GM21367 (cell line): ENCODE measurements around the gene CCNC.

Experiments
- ATAC-seq: cut with Tn5 transposase; IDR thresholded peaks from one replicate; pipeline ENCODE4 v1.9.1; 2021; ENCODE audit not compliant: unreplicated experiment

Gene CCNC, protein sequence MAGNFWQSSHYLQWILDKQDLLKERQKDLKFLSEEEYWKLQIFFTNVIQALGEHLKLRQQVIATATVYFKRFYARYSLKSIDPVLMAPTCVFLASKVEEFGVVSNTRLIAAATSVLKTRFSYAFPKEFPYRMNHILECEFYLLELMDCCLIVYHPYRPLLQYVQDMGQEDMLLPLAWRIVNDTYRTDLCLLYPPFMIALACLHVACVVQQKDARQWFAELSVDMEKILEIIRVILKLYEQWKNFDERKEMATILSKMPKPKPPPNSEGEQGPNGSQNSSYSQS

DNA sequence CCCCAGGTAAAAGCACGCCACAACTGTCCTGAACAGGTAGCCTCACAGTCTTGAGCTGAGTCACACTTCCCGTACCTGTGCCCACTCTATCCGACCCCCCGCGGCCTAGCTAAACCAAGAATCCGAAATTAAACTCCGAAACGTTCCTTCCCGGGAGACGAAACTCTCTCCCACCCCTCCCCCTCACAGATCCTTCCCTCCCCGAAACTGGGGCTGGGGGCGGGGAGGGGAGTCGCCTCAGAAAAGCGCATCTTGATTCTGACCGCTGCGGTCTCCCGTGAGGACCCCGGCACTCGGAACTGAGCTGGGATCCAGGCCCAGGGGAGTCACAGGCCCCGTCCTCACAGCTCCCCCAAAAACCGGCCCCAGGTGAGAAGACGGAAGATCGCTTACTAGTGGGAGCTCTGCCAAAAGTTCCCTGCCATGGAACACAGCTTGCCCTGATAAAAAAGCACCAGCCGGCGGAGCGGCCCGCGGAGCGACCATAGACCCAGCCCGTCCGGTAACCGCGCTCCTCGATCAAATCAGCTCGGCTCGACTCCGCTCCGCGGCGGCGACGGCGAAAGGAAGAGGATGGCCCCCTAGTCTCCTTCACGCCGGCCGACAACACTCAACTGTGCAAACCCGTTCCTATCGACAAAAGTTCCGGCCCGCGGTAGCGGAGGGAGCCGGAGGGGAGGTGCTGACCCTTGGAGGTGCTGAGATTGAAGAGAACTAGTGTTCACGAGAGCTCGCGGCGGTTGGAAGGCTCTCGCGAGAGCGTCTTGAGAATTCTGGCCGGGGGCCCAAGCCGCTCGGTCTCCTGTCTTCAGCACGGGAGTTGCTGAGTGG lies at the start of gene CCNC:
Gene CCNC (minus strand): TSS at position 558 of the 831 bp plus-strand sequence. CDS start 133 bp downstream, at position 425.
- peak; percentile 99 for ATAC-seq

DNA sequence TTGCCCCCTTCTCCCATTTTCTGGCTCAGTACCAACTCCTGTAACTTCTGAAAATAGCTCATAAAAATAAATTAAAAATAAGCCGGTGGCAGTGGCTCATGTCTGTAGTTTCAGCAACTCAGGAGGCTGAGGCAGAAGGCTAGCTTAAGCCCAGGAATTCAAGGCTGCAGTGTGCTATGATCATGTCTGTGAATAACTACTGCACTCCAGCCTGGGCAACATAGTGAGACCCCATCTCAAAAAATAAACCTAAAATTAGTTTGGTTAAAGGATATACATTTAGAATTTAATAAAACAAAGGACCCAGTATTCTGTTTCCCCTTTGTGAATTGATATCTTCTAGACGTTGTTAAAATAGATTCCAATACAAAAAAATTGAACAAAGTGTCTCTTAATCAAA lies 48.7 kb upstream of the CCNC start:
- ATAC-seq = no peak

DNA sequence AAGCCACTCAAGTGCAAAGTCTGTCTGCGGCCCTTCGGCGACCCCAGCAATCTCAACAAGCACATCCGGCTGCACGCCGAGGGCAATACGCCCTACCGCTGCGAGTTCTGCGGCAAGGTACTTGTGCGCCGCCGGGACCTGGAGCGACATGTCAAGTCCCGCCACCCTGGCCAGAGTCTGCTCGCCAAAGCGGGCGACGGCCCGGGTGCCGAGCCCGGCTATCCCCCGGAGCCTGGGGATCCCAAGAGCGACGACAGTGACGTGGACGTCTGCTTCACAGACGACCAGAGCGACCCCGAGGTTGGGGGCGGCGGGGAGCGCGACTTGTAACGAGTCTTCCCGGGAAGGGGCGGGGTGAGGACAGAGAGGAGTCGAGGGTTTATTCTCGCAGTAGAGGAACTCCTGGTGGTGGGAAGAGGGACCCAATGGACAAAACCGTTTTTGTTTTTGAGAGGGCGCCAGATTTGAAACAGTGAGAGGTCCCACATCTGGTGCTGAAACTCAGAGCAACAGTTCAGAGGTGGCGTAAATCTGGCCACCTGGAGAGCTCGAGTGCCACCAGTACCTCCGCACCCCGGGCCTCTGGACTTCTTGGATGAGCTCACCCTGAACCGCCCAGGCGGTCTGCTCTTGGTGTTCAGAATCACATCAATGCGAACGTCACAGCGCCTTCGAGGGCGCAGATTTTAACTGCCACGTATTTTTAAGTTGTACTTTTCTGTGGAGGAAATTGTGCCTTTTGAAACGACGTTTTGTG lies 46.1 kb upstream of the CCNC start:
- ATAC-seq = no peak

DNA sequence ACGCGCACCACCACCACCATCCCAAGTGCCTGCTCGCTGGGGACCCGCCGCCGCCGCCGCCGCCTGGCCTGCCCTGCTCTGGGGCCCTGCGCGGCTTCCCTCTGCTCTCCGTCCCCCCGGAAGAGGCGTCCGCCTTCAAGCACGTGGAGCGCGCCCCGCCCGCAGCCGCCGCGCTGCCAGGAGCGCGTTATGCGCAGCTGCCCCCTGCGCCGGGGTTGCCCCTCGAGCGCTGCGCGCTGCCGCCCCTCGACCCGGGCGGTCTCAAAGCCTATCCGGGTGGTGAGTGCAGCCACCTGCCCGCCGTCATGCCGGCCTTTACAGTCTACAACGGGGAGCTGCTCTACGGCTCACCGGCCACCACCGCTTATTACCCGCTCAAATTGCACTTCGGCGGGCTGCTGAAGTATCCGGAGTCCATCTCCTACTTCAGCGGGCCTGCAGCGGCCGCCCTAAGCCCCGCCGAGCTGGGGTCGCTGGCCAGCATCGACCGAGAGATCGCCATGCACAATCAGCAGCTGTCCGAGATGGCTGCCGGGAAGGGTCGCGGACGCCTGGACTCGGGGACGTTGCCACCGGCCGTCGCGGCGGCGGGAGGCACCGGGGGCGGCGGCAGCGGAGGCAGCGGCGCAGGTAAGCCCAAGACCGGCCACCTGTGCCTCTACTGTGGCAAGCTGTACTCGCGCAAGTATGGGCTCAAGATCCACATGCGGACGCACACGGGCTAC lies 45.4 kb upstream of the CCNC start:
- ATAC-seq = peak; percentile 55

DNA sequence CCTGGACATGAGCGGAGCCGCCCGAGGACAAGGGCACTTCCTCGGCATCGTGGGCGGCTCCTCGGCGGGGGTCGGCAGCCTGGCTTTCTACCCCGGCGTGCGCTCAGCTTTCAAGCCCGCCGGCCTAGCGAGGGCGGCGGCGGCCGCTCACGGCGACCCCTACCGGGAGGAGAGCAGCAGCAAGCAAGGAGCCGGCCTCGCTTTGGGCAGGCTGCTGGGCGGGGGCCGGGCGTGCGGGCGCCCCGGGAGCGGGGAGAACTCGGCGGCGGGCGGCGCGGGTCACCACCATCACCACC lies 44.9 kb upstream of the CCNC start:
- peak; percentile 58 for ATAC-seq

DNA sequence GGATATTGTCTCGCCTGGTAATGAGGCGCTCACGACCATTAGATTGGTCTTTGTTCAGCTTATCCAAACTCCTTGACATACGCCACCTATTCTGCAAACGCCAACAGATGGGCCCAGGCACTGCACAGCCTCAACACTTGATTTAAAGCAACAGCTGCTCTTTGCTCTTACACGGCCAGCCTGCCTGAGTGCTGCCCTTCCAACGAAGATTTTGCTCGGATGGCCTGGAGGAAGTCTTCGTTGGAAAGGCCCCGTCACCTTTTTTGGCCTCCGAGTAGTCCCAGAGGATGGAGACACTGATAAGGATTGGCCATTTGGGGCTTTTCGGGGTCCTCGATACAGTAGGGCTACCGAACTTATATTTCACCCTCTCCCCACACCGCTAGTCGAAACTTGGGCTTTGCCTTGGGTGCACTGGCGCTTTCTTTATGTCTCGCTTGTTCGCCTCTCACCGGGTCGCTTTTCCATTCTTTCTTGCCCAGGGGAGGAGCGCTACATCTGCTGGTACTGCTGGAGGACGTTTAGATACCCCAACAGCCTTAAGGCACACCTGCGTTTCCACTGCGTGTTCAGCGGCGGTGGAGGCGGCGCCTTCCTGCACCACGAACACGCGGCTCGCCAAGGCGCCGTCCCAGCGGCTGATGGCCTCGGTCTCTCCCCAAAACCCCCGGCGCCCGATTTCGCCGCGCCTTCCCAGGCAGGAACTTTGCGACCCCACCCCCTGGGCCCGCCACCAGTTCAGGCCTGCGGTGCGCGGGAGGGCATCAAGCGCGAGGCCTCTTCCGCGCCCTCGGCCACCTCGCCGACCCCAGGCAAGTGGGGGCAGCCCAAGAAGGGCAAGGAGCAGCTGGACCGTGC lies 44.3 kb upstream of the CCNC start:
- peak; percentile 0 for ATAC-seq

DNA sequence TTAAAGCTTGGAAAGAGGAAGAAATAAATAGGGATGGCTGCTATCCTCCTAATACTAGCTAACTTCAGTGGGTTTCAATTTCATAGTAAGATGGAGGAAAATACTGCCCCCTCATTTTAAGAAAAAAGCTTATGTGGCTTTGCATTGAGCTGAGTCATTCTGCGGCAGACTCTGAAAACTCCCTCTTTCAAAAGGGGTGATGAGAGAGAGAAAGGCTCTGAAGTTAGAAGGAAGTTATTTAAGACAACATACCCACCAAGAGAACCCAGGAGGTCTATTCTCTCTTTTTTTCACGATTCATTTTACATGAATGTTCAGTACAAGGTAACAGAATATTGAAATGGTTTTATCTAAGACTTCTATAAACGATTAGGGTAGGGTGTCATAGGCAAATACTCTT lies 42.7 kb upstream of the CCNC start:
- ATAC-seq = peak; percentile 50

DNA sequence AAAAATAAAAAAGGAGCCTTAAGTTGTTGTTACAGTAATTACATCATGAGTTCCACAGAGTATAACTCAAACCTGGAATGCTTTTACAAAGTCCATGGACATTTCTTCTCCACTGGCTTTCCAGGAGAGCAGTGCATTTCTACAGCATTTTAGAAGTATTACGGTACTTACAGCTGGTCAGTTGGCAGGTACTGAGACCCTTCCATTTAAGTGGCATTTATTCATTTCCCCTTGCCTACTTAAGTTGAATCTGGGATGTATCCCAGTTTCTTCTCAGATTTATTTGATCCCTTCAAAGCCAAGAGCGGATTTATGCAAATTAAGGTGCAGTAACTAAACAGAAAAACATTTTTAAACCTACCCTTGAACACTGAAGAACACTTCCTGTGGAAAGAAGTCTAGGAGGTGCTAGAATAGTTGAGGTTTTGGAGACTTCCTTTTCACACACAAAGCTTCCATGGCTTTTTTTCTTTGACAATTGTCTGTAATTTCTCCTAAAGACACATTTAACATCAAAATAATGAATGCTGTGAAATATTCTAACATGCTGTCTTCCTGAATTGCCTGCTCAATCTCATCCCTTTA lies 41.5 kb upstream of the CCNC start:
- no peak for ATAC-seq

DNA sequence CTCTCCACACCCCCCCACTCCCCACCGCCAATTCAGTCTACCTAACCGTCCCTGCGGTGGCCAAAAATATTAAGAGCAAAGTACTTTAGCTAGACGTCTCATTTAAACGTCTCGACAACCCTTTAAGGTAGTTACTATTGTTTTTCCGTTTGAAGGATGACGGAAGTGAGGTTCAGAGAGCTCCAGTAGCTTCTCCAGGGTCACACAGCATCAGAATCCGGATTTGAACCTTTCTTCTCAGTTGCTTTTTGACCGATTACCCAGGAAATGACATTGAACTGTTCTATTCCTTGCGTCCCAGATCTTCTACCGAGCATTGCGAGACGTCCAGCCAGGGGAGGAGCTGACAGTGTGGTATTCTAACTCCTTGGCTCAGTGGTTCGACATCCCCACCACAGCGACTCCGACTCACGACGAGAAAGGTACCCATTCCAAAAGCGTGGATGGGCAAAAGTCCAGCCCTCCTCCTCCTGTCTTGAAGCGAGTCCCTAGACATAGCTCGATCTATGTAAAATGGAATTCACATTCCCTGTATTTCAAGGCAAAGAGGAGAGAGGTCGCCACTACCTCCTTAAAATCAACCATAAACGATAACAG lies 40.5 kb upstream of the CCNC start:
- ATAC-seq = no peak

DNA sequence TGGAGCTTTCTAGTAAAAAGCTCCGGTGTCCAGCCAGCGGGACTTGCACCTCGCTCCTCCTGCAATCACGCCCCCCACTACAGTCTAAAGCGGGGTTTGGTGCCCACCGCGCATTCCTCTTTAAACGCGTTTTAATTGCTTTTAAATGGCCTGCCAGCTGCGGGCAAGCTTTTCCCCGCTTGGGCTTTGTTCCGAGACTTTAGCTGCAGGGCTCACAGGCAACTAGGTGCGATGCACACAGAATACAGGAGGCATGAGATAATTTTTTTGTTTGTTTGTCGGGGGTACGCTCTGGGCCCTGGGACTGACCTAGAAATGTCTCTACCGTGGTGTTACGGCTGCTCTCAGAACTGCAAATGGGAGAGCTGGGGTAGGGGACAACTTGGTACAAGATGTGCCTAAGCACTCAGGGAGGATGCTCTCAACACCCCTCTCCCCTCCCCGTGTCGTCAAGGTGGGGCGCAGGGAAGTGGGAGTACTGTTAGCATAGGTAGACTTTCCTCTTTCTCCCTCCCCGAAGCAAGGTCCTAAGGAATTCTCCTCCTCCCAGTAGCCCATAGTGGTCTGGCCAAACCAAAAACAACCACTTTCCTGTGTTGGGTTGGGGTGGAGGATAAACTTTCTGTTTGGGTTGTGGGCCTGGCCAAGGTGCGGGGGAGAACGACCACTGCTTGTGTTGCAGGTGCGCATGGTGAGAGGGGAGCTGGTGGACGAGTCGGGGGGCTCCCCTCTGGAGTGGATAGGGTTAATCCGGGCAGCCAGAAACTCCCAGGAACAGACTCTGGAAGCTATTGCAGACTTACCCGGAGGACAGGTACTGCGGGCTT lies 39.8 kb upstream of the CCNC start:
- ATAC-seq = no peak

DNA sequence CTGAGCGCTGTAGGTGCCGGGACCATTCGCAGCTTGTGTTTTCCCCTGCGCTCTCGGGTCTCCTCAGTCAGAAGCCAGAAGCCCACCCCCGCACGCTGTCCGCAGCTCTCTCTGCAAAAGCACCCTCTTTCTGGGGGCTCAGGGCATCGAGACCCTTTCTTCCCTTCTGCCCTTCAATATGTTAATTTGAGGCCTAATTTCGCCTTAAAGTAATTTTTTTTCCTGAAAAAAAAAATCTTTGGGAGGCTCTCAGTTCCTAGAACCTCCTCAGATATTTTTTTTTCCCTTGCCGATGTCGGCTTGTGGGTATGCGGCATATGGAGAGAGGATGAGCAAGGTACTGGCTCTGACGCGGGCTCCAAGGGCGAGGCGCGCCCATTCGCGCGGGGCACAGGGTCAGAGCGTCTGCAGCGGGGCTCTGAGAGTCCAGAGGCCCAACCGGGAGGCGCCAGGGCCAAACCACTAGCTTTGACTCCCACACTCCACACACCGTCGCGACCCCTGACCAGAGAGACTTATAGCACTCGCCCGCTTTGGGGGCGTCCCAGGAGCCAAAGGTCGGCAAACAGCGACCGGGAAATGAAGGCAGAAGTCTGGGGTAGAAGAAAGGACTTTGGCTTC lies 39.1 kb upstream of the CCNC start:
- no peak for ATAC-seq

DNA sequence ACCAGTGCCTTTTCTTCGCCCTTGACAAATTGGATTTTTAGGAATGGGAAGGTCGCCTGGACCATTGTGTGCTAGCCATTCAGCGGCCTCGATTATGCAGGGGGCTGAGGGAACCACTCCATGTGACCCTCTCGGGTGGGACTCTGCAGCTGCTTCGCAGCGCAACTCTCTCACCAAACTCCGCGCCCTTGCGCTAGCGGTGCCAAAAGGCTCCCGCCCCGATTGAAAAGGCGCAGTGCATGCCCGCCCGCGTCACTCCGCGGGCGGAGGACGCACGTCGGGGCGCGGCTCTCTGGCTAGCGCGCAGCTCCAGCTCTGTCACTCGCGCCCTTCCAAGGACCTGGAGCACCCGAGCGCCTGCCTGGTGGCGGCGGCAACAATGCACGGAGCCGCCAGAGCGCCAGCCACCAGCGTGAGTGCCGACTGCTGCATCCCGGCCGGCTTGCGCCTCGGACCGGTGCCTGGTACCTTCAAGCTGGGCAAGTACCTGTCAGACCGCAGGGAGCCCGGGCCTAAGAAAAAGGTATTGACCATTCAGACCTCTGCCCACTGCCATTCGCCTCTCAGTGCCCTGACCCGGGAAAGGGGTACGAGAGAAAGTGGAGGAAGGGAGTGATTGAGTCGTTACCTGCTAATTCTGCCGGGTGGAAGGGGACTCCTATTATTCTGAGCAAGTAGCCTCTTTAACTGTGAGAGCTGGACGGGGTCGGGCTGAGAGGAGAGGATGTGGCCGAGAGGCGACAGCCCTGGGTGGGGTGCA lies 38.4 kb upstream of the CCNC start, which contains the start of gene PRDM13:
Gene PRDM13 (plus strand): TSS at position 178 of the 760 bp plus-strand sequence. CDS start 202 bp downstream, at position 380.
- ATAC-seq = no peak

DNA sequence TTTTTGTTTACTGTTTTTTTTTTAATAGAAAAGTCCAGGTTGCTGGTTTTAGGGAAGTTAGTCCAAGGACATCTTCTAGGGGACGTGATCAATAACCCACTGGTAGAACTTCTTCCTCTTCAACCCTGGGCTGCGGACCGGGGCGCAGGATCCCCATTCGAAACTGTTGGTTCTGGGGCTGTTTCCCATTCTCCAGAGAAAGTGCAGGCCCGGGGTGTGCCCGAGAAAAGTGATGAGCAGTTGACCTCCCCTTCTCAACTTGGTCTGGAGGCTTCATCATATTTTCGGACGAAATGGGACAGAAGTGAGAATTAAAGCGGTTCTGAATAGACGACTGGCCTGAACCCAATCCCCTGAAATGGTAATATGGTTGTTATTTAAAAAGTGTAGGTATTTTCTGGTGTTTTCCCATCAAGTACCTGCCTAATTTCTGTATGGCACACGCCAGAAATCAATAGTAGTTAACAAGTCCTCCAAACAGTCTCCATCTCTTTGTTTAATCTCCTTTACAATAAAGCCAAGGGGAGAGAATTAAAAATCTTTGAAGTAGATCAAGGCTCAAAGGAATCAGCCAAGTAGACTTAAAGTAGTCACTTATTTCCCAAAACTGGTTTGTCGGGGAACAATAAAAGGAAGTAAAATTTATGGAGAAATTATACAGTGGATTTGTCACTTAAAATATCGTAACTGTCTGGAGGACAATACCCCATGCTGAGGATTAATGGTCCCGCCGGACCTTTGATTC lies 37.6 kb upstream of the CCNC start:
- ATAC-seq = no peak

DNA sequence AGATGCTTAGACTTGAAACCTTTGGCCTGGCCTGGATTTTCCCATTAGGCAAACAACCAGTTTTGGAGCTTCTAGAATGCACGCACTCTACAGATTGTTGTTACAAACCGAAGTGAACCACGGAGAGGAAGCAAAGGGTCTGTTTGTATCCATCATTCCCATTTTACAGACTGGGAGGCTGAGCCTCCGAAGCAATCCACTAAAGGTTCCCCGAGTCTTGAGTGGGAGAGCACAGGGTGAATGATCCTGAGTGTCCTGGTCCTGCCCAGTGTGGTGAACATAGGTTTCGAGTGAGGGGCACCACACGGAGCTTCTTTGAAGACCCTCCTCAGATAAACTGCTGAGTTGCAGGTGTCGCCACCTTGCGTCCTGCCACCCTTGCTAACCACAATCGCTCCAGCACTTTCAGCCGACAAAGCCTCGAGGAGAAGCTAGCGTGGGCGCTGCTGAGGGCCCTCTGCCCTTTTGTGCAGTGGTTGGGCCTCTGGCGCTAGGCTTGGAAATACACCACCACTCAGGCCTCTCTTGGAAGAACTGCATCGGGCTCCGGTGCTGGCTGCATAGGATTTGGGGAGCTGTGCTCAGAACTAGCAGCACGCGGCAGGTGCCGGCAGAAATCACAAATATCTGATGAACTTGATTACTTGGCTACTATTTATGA lies 36.7 kb upstream of the CCNC start:
- ATAC-seq = no peak

DNA sequence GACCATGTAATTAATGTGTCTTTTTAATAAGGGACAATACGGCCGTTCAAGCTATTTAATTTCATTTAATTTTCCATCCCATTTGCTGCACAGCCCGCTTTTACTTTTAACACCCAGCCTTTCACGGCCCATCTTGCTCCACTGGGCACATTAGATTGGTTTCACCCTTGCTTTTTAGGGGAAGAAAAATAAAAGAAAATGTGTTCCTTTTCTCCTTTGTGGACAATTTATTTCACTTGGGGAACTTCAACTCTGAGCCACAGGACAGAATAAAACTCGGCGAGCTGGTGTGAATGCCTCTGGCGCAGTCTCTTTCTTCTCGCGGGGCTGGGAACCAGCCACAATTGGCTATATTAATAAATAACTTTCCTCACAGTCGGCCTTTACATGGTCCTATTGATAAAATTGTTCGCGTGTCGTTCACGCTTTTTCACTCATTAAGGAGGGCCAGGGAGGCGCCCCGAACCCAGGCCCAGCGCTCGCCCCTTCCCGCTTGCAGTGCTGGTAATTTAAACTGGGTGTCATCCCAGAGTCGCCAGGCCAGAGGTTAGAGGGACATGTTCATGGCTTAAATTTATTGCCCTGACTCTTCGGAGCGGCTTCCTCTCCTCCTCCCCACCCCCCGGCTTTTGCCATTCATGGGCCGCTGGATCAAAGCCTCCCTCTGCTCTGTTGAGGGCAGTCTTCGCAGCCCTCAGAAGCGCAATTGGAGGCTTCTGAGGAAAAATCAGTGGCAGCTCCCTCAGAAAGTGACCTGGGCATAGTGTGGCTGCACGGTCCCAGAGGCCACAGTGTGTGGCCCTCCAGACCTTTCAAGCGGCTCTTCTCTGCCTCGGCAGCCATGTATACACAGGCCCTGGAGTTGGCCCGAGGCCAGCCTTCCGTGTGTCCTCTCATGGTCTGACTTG lies 36.0 kb upstream of the CCNC start:
- ATAC-seq = no peak
